Cardiac fibroblast (primary cell): ENCODE results near the gene FHAD1.

Experiments
- DNase-seq, 2 donors: peaks; one replicate each; pipeline versions ENCODE4 v3.0.0 to v3.0.0-alpha.2; 2010; ENCODE audit warnings: low read depth in 2 of 2
- H3K4me3 ChIP-seq, 2 donors: replicated peaks in 1 of 2; 1 replicate in 1 of 2; 2 replicates in 1 of 2; pipeline ENCODE4 v1.5.1; 2011; ENCODE audit warnings: low read depth in 2 of 2, low read length in 2 of 2, mild to moderate bottlenecking in 2 of 2, moderate library complexity in 1 of 2
- TF ChIP-seq, protein P1 (sequence below): IDR thresholded peaks from one replicate; pipeline ENCODE4 v1.5.1; 2011; ENCODE audit warnings: low read depth, mild to moderate bottlenecking, low read length, inconsistent platforms

Gene FHAD1

DNA sequence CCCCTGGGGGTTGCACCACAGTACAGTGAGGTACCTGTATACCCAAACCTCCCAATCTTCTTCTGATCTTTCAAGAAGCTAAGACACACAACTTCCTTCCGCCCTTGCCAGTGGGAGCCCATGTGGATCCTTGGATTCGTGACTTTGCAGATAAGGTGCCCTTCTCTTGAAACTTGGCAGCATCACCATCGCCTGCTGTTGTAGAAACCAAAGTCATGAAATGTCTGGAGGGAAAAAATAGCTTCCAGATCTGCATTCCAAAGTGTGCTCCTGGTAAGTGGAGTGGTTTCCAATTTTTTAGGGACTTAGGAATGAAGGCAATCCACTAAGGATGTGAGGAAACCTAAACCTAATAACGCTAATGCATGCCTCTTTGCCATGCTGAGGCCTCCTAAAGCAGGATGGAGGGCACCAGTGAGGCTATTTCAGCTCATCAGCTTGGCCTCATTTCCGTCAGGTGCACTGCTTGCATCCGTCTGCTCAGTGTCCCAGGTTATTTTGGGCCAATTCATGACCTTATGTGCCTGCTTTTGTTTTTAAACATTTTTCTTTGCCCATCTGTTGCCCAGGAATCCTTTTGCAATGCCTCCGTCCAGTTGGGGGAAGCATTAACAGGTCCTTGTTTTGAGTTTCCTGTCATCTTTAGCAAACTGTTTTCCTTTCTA lies 154.5 kb downstream of the FHAD1 start:
- TF ChIP-seq, protein P1, sequence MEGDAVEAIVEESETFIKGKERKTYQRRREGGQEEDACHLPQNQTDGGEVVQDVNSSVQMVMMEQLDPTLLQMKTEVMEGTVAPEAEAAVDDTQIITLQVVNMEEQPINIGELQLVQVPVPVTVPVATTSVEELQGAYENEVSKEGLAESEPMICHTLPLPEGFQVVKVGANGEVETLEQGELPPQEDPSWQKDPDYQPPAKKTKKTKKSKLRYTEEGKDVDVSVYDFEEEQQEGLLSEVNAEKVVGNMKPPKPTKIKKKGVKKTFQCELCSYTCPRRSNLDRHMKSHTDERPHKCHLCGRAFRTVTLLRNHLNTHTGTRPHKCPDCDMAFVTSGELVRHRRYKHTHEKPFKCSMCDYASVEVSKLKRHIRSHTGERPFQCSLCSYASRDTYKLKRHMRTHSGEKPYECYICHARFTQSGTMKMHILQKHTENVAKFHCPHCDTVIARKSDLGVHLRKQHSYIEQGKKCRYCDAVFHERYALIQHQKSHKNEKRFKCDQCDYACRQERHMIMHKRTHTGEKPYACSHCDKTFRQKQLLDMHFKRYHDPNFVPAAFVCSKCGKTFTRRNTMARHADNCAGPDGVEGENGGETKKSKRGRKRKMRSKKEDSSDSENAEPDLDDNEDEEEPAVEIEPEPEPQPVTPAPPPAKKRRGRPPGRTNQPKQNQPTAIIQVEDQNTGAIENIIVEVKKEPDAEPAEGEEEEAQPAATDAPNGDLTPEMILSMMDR: no peak
- H3K4me3 ChIP-seq: no peak overlapping the region
- DNase-seq: no peak

DNA sequence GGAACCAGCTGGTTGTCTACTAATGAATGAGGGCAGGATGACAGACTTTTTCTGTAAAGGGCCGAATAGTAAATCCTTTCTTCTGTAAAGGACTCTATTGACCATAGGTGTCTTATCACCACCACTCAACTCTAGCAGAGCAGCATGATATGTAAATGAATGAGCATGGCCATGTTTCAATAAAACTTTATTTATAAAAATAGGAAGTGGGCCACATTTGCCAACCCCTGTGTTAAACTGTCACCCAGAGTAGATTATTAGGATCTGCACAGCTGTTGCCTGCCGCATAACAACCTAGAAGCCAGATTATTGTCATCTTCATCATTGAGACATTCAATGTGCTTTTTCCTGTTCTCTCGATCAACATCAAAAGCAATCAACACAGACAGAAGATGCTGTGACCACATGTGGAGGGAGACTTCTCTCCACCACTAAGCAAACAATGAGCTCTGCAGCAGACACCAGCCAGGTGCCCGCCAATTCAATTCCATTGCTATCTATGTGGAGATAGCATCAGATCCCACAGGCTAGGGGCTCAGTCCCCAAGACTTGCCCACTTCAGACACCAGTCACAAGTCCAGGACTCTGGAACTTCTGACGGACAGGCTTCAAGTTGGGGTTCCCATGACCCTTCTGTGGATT lies 155.9 kb downstream of the FHAD1 start:
- no peak for DNase-seq
- H3K4me3 ChIP-seq: no peak overlapping the region
- TF ChIP-seq, protein P1: no peak

- TF ChIP-seq, protein P1: peak; percentile 4
- no peak overlapping the region for H3K4me3 ChIP-seq
- DNase-seq: no peak
These were observed 157.0 kb downstream of the FHAD1 start for GRCh38 chr1:15403962-15404580.

DNA sequence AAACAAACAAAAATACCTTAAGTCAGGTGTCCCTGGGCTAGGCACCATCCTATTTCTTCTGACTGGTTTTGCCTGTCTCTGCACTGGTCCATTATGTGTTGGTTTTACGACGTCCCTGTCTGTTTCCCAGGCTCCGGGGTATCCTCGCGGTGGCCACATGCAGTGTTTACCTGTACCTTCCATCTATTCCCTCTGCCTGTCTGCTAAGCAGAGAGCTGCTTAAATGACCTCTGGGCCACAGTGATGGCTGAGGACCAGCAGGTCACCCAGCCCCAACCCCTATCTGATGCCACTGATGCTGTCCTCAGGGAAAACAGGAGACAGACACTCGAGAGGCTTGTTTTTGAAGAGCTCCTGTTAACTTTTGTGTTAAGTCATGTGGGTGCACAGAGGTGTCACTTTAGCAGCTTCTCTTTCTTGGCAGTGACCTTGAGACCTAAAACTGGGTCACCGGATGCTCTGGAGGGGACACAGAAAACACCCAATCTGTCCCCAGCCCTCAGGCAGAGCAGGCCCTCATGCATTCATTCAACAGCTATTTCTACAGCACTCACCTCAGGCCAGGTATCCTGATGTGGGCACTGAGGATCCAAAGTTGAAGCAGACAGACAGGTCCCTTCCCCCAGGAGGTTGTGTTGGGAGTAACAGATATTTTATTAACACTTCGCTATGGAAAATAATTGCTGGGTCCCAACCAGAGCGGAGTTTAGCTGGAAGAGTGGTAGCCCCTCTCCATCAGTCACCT lies 158.3 kb downstream of the FHAD1 start:
- no peak for DNase-seq
- no peak overlapping the region for H3K4me3 ChIP-seq
- TF ChIP-seq, protein P1: no peak

GRCh38 chr1:15406614-15407559 lies 159.9 kb downstream of the FHAD1 start:
- peak; percentile 79 to 84 for DNase-seq
- TF ChIP-seq, protein P1: no peak
- no peak overlapping the region for H3K4me3 ChIP-seq

GRCh38 chr1:15407580-15407979 lies 160.6 kb downstream of the FHAD1 start:
- no peak overlapping the region for H3K4me3 ChIP-seq
- TF ChIP-seq, protein P1: no peak
- no peak for DNase-seq
